ENCODE results near the gene CMTM3. TPM values are rescaled to one million over a fixed set of nuclear protein-coding genes. Genes with fewer than 3 reads are reported as not detected.

Gene CMTM3
- total RNA-seq, 5 donors from 2014 or later (not counting 1 experiment from before 2014, with no cell fraction given) = 63.5 to 84.8 (median 75.4) TPM

DNA sequence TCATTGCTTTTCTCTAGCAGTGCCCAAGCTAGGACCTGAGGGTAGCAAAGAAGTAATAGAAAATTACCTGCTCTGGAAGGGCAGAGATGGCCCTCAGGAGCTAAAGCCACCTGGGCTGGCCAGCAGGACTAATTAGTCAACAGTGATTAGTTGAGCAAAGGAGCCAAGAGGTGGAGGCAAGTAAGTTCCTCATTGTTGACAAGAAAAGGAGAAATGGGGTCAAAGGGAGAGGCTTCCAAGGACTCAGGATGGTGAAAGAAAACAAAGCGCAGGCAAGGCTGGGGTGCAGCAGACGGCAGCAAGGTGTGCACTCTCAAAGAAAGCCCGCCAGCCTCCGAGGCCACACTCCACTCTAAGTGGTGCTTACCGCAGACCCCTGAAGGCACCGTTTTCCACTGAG lies 47.5 kb downstream of the CMTM3 start:
- no peak overlapping the region for H3K27ac ChIP-seq (ENCODE audit: low read length)
- no peaks in the 10 kb centered on the region for H3K9me3 ChIP-seq
- Mint-ChIP-seq H3K4me3 (no peak overlapping the region), H3K27ac (no peak overlapping the region), H3K9me3 (no peaks in the 10 kb centered on the region), H3K36me3 (no peaks in the 10 kb centered on the region), H3K27me3 (peaks cover 10 to 13% of the 10 kb centered on the region in 2 donors), H3K4me1 (peaks cover 8 to 10% (median 10%) of the 10 kb centered on the region in 3 donors)
- DNase-seq (no peak), ATAC-seq (replicated peaks in 1 of 4) (no peak)
- no peaks in the 10 kb centered on the region for H3K36me3 ChIP-seq (ENCODE audit: control insufficient read depth in 2 of 2, extremely low read depth in 1 of 2, insufficient read depth in 1 of 2, low read length in 1 of 2)
- CTCF ChIA-PET = interaction anchor here in 1 of 2 donors (0.5 to 1.9 kb wide), 4 partner anchors 9 to 1952 kb away, joined by 3 to 13 read pairs (median 8); no protein-coding TSS in a partner anchor
- POLR2A ChIA-PET = no interaction called here
- no peak overlapping the region for H3K4me3 ChIP-seq (ENCODE audit: control insufficient read depth in 1 of 2, extremely low read depth in 1 of 2, low read length in 1 of 2)
- peaks cover 0 to 10% of the 10 kb centered on the region in 2 experiments for H3K4me1 ChIP-seq (ENCODE audit: control insufficient read depth in 1 of 2, extremely low read depth in 1 of 2, insufficient read depth in 2 of 2, low read length in 2 of 2)
- peaks cover 0 to 17% of the 10 kb centered on the region in 2 experiments for H3K27me3 ChIP-seq (replicated peaks in 1 of 2; ENCODE audit: control insufficient read depth in 2 of 2, extremely low read depth in 1 of 2, insufficient read depth in 2 of 2, low read length in 1 of 2)
- 100% methylated on average over 1 of the region's 6 CpGs for WGBS (ENCODE audit: insufficient coverage)

DNA sequence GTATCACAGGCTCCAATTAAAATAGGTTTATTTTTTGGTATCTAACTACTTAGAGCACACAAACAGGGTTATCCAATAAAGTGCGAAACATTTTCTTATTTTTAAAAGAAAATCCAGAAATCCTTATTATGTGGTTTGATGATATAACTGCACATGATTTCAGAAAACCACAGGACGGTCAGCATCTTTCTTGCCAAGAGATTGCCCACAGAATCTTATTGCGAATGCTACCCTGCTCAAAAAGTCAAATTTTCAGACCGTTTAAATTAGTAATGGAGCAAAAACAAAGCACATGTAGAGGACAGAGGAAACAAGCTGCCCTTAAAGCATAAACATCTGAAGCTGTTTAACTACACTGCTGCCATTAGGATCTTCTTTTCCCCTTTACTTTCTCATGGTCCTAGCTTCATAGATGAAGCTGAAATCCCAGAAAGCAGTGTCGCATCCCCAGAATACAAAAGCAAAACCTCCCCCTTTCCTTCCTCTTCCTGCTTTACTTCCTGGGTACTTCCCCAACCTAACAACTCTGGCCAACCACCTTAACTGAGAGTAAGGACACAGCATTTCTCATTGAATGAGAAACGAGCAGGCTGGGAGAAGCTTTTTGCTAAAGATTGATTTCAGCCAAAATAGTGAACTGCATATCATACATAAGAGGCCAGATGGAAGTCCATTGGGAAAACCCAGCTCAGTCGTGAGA lies 48.3 kb downstream of the CMTM3 start:
- CTCF ChIA-PET = no interaction called here
- POLR2A ChIA-PET = no interaction called here

DNA sequence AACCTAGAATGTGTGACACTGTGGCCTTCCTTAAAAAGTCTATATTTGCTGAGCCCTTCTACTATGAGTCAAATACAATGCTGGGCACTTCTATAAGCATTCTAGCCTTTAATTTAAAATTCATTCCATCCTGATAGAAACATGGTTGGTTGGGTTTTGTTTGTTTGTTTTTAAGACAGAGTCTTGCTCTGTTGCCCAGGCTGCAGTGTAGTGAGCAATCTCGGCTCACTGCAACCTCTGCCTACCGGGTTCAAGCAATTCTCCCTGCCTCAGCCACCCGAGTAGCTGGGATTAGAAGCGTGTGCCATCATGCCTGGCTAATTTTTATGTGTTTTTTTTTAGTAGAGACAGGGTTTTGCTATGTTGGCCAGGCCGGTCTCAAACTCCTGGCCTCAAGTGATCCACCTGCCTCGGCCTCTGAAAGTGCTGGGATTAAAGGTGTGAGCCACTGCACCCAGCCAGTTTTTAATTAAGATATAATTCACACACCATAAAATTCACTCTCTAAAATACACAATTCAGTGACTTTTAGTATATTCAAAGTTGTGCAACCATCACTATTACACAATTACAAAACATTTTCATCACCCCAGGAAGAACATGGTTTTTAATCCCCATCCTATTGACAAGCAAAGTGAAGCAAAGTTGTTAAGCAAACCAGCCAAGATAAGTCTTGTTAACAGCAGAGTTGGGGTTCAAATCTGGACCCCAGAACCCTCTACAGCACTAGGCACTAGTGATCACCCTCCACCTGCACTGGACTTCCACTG lies 49.3 kb downstream of the CMTM3 start:
- H3K9me3 ChIP-seq = no peaks in the 10 kb centered on the region
- H3K4me1 ChIP-seq (ENCODE audit: control insufficient read depth in 1 of 2, extremely low read depth in 1 of 2, insufficient read depth in 2 of 2, low read length in 2 of 2) = peaks cover 0 to 10% of the 10 kb centered on the region in 2 experiments
- WGBS (ENCODE audit: insufficient coverage) = no CpG with 5 or more reads among the region's 6 CpGs
- no peak overlapping the region for H3K4me3 Mint-ChIP-seq
- peaks cover 10 to 13% of the 10 kb centered on the region in 2 donors for H3K27me3 Mint-ChIP-seq
- peaks cover 0 to 26% of the 10 kb centered on the region in 2 experiments for H3K27me3 ChIP-seq (replicated peaks in 1 of 2; ENCODE audit: control insufficient read depth in 2 of 2, extremely low read depth in 1 of 2, insufficient read depth in 2 of 2, low read length in 1 of 2)
- ATAC-seq (replicated peaks in 1 of 4) (no peak), DNase-seq (no peak)
- no peaks in the 10 kb centered on the region for H3K9me3 Mint-ChIP-seq
- H3K27ac ChIP-seq (ENCODE audit: low read length) = no peak overlapping the region
- peaks cover 8 to 12% (median 10%) of the 10 kb centered on the region in 3 donors for H3K4me1 Mint-ChIP-seq
- H3K36me3 ChIP-seq (ENCODE audit: control insufficient read depth in 2 of 2, extremely low read depth in 1 of 2, insufficient read depth in 1 of 2, low read length in 1 of 2) = no peaks in the 10 kb centered on the region
- no peaks in the 10 kb centered on the region for H3K36me3 Mint-ChIP-seq
- ChIA-PET POLR2A (no interaction called here), CTCF (interaction anchor here in 1 of 2 donors (0.6 kb wide), 1 partner anchor 58 kb away, joined by 4 read pairs; no protein-coding TSS in a partner anchor)
- no peak overlapping the region for H3K27ac Mint-ChIP-seq
- no peak overlapping the region for H3K4me3 ChIP-seq (ENCODE audit: control insufficient read depth in 1 of 2, extremely low read depth in 1 of 2, low read length in 1 of 2)

More for the DNA sequence above, 48.3 kb downstream of the CMTM3 start:
- Histone ChIP-seq H3K9me3 (no peaks in the 10 kb centered on the region), H3K36me3 (ENCODE audit: control insufficient read depth in 2 of 2, extremely low read depth in 1 of 2, insufficient read depth in 1 of 2, low read length in 1 of 2) (no peaks in the 10 kb centered on the region), H3K4me3 (ENCODE audit: control insufficient read depth in 1 of 2, extremely low read depth in 1 of 2, low read length in 1 of 2) (no peak overlapping the region), H3K27ac (ENCODE audit: low read length) (no peak overlapping the region), H3K27me3 (replicated peaks in 1 of 2; ENCODE audit: control insufficient read depth in 2 of 2, extremely low read depth in 1 of 2, insufficient read depth in 2 of 2, low read length in 1 of 2) (peaks cover 0 to 20% of the 10 kb centered on the region in 2 experiments), H3K4me1 (ENCODE audit: control insufficient read depth in 1 of 2, extremely low read depth in 1 of 2, insufficient read depth in 2 of 2, low read length in 2 of 2) (peaks cover 0 to 10% of the 10 kb centered on the region in 2 experiments)
- Mint-ChIP-seq H3K4me1 (peaks cover 8 to 10% (median 10%) of the 10 kb centered on the region in 3 donors), H3K36me3 (no peaks in the 10 kb centered on the region), H3K27me3 (peaks cover 10 to 13% of the 10 kb centered on the region in 2 donors), H3K9me3 (no peaks in the 10 kb centered on the region), H3K27ac (no peak overlapping the region), H3K4me3 (no peak overlapping the region)
- WGBS (ENCODE audit: insufficient coverage) = 73% methylated on average over 4 of the region's 7 CpGs
- no peak for ATAC-seq (replicated peaks in 1 of 4)
- no peak for DNase-seq

- POLR2A ChIA-PET = no interaction called here
- CTCF ChIA-PET = interaction anchor here in 1 of 2 donors (0.7 kb wide), 1 partner anchor 41 kb away, joined by 6 read pairs; no protein-coding TSS in a partner anchor
- no peaks in the 10 kb centered on the region for H3K36me3 Mint-ChIP-seq
Observed at GRCh38 chr16:66656547-66656946, 52.0 kb downstream of the CMTM3 start.

GRCh38 chr16:66658143-66658859 lies 53.8 kb downstream of the CMTM3 start:
- H3K27ac ChIP-seq (ENCODE audit: low read length) = no peak overlapping the region
- Mint-ChIP-seq H3K27me3 (peaks cover 10 to 15% of the 10 kb centered on the region in 2 donors), H3K36me3 (no peaks in the 10 kb centered on the region), H3K4me3 (no peak overlapping the region), H3K4me1 (peaks cover 0 to 2% (median 0%) of the 10 kb centered on the region in 3 donors), H3K9me3 (no peaks in the 10 kb centered on the region), H3K27ac (no peak overlapping the region)
- ChIA-PET POLR2A (interaction anchor here in 1 of 2 donors (0.6 kb wide), 1 partner anchor 199 kb away, joined by 4 read pairs; no protein-coding TSS in a partner anchor), CTCF (interaction anchor here in 1 of 2 donors (1.1 kb wide), 1 partner anchor 80 kb away, joined by 3 read pairs; no protein-coding TSS in a partner anchor)
- H3K4me3 ChIP-seq (ENCODE audit: control insufficient read depth in 1 of 2, extremely low read depth in 1 of 2, low read length in 1 of 2) = no peak overlapping the region
- WGBS (ENCODE audit: insufficient coverage) = 26% methylated on average over 3 of the region's 6 CpGs
- DNase-seq = no peak
- H3K4me1 ChIP-seq (ENCODE audit: control insufficient read depth in 1 of 2, extremely low read depth in 1 of 2, insufficient read depth in 2 of 2, low read length in 2 of 2) = no peaks in the 10 kb centered on the region
- peaks cover 0 to 23% of the 10 kb centered on the region in 2 experiments for H3K27me3 ChIP-seq (replicated peaks in 1 of 2; ENCODE audit: control insufficient read depth in 2 of 2, extremely low read depth in 1 of 2, insufficient read depth in 2 of 2, low read length in 1 of 2)
- H3K9me3 ChIP-seq = no peaks in the 10 kb centered on the region
- no peaks in the 10 kb centered on the region for H3K36me3 ChIP-seq (ENCODE audit: control insufficient read depth in 2 of 2, extremely low read depth in 1 of 2, insufficient read depth in 1 of 2, low read length in 1 of 2)
- no peak for ATAC-seq (replicated peaks in 1 of 4)

More at GRCh38 chr16:66656547-66656946, 52.0 kb downstream of the CMTM3 start:
- DNase-seq = no peak
- no peaks in the 10 kb centered on the region for H3K4me1 ChIP-seq (ENCODE audit: control insufficient read depth in 1 of 2, extremely low read depth in 1 of 2, insufficient read depth in 2 of 2, low read length in 2 of 2)
- H3K27ac Mint-ChIP-seq = no peak overlapping the region
- no peak overlapping the region for H3K4me3 Mint-ChIP-seq
- peaks cover 10 to 15% of the 10 kb centered on the region in 2 donors for H3K27me3 Mint-ChIP-seq
- H3K9me3 Mint-ChIP-seq = no peaks in the 10 kb centered on the region
- H3K27ac ChIP-seq (ENCODE audit: low read length) = no peak overlapping the region
- WGBS (ENCODE audit: insufficient coverage) = 80% methylated on average over 2 of the region's 3 CpGs
- H3K9me3 ChIP-seq = no peaks in the 10 kb centered on the region
- ATAC-seq (replicated peaks in 1 of 4) = no peak
- peaks cover 0 to 2% (median 0%) of the 10 kb centered on the region in 3 donors for H3K4me1 Mint-ChIP-seq
- no peak overlapping the region for H3K4me3 ChIP-seq (ENCODE audit: control insufficient read depth in 1 of 2, extremely low read depth in 1 of 2, low read length in 1 of 2)
- H3K27me3 ChIP-seq (replicated peaks in 1 of 2; ENCODE audit: control insufficient read depth in 2 of 2, extremely low read depth in 1 of 2, insufficient read depth in 2 of 2, low read length in 1 of 2) = peaks cover 0 to 23% of the 10 kb centered on the region in 2 experiments
- no peaks in the 10 kb centered on the region for H3K36me3 ChIP-seq (ENCODE audit: control insufficient read depth in 2 of 2, extremely low read depth in 1 of 2, insufficient read depth in 1 of 2, low read length in 1 of 2)

DNA sequence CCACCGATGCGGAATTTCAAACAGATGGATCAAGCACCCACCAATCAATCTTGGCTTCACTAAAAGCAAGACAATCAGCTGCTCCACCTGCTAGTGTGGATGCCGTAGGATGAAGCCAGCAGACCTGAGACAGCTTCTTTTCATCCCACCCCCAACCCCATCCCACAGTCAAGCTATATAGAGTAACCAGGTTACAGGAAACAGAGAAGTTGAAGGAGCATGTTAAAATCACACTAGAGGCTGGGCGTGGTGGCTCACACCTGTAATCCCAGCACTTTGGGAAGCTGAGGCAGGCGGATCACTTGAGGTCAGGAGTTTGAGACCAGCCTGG lies 54.3 kb downstream of the CMTM3 start:
- H3K27me3 ChIP-seq (replicated peaks in 1 of 2; ENCODE audit: control insufficient read depth in 2 of 2, extremely low read depth in 1 of 2, insufficient read depth in 2 of 2, low read length in 1 of 2) = peaks cover 0 to 23% of the 10 kb centered on the region in 2 experiments
- H3K27ac Mint-ChIP-seq = no peak overlapping the region
- ChIA-PET CTCF (interaction anchor here in 1 of 2 donors (1.1 kb wide), 1 partner anchor 80 kb away, joined by 3 read pairs; no protein-coding TSS in a partner anchor), POLR2A (no interaction called here)
- H3K36me3 Mint-ChIP-seq = no peaks in the 10 kb centered on the region
- H3K9me3 ChIP-seq = no peaks in the 10 kb centered on the region
- H3K4me1 ChIP-seq (ENCODE audit: control insufficient read depth in 1 of 2, extremely low read depth in 1 of 2, insufficient read depth in 2 of 2, low read length in 2 of 2) = no peaks in the 10 kb centered on the region
- ATAC-seq (replicated peaks in 1 of 4) (no peak), DNase-seq (no peak)
- H3K27me3 Mint-ChIP-seq = peaks cover 10 to 14% of the 10 kb centered on the region in 2 donors
- no peak overlapping the region for H3K27ac ChIP-seq (ENCODE audit: low read length)
- H3K4me3 ChIP-seq (ENCODE audit: control insufficient read depth in 1 of 2, extremely low read depth in 1 of 2, low read length in 1 of 2) = no peak overlapping the region
- 100% methylated on average over 4 of the region's 5 CpGs for WGBS (ENCODE audit: insufficient coverage)
- peaks cover 0 to 2% (median 0%) of the 10 kb centered on the region in 3 donors for H3K4me1 Mint-ChIP-seq
- no peak overlapping the region for H3K4me3 Mint-ChIP-seq
- no peaks in the 10 kb centered on the region for H3K9me3 Mint-ChIP-seq
- H3K36me3 ChIP-seq (ENCODE audit: control insufficient read depth in 2 of 2, extremely low read depth in 1 of 2, insufficient read depth in 1 of 2, low read length in 1 of 2) = no peaks in the 10 kb centered on the region
